Measurements from ENCODE around the gene BCL11B. TPM values are rescaled to one million over a fixed set of nuclear protein-coding genes. Genes with fewer than 3 reads are reported as not detected.

BCL11B gene
- total and polyA plus RNA-seq, 2 donors (not counting 1 experiment from before 2014, with no cell fraction given): under 0.01 TPM; not detected in 1

GRCh38 chr14:99203080-99203479 lies 68.9 kb downstream of the BCL11B start:
- Histone ChIP-seq H3K9me3 (ENCODE audit: control insufficient read depth, insufficient read depth, low read depth, low read length) (no peaks in the 10 kb centered on the region), H3K79me2 (ENCODE audit: control insufficient read depth, insufficient read depth, low read length) (no peaks in the 10 kb centered on the region), H3K27ac (ENCODE audit: insufficient read depth, low read length) (no peak overlapping the region), H3K9ac (ENCODE audit: insufficient read depth, low read length) (no peak overlapping the region), H3K4me1 (ENCODE audit: control insufficient read depth, extremely low read depth, insufficient read depth, low read length) (no peaks in the 10 kb centered on the region), H4K20me1 (ENCODE audit: control insufficient read depth, extremely low read depth, insufficient read depth, low read length) (no peaks in the 10 kb centered on the region), H3K36me3 (ENCODE audit: control insufficient read depth, insufficient read depth, low read length) (no peaks in the 10 kb centered on the region), H3K4me3 (replicated peaks in 1 of 4; ENCODE audit: control extremely low read depth in 1 of 4, insufficient read depth in 1 of 4, low read depth in 3 of 4, low read length in 4 of 4) (no peak overlapping the region), H2AFZ (ENCODE audit: low read length) (no peak overlapping the region), H3K27me3 (ENCODE audit: control insufficient read depth, insufficient read depth, low read length) (no peaks in the 10 kb centered on the region), H3K4me2 (ENCODE audit: extremely low read depth, insufficient read depth, low read length) (no peak overlapping the region)
- TF ChIP-seq CTCF (conservative IDR thresholded peaks at IDR 0.05 in 1 of 2, IDR thresholded peaks at IDR 0.05 in 1 of 2; ENCODE audit: low read depth in 1 of 2, low read length in 2 of 2) (no peak), EZH2 (IDR thresholded peaks at IDR 0.05; ENCODE audit: low read length, missing control alignments) (no peak)
- DNase-seq (ENCODE audit: low read depth in 2 of 2): no peak

GRCh38 chr14:99202516-99202915 lies 69.5 kb downstream of the BCL11B start:
- H3K79me2 ChIP-seq (ENCODE audit: control insufficient read depth, insufficient read depth, low read length): no peaks in the 10 kb centered on the region
- no peaks in the 10 kb centered on the region for H3K9me3 ChIP-seq (ENCODE audit: control insufficient read depth, insufficient read depth, low read depth, low read length)
- no peaks in the 10 kb centered on the region for H3K4me1 ChIP-seq (ENCODE audit: control insufficient read depth, extremely low read depth, insufficient read depth, low read length)
- H3K4me3 ChIP-seq (replicated peaks in 1 of 4; ENCODE audit: control extremely low read depth in 1 of 4, insufficient read depth in 1 of 4, low read depth in 3 of 4, low read length in 4 of 4): no peak overlapping the region
- no peak overlapping the region for H3K9ac ChIP-seq (ENCODE audit: insufficient read depth, low read length)
- no peaks in the 10 kb centered on the region for H3K36me3 ChIP-seq (ENCODE audit: control insufficient read depth, insufficient read depth, low read length)
- H4K20me1 ChIP-seq (ENCODE audit: control insufficient read depth, extremely low read depth, insufficient read depth, low read length): no peaks in the 10 kb centered on the region
- no peak overlapping the region for H2AFZ ChIP-seq (ENCODE audit: low read length)
- no peak for TF ChIP-seq CTCF (conservative IDR thresholded peaks at IDR 0.05 in 1 of 2, IDR thresholded peaks at IDR 0.05 in 1 of 2; ENCODE audit: low read depth in 1 of 2, low read length in 2 of 2)
- DNase-seq (ENCODE audit: low read depth in 2 of 2): no peak
- no peak overlapping the region for H3K27ac ChIP-seq (ENCODE audit: insufficient read depth, low read length)
- H3K27me3 ChIP-seq (ENCODE audit: control insufficient read depth, insufficient read depth, low read length): no peaks in the 10 kb centered on the region
- H3K4me2 ChIP-seq (ENCODE audit: extremely low read depth, insufficient read depth, low read length): no peak overlapping the region

GRCh38 chr14:99201351-99202073 lies 70.5 kb downstream of the BCL11B start:
- Histone ChIP-seq H3K9ac (ENCODE audit: insufficient read depth, low read length) (no peak overlapping the region), H3K27me3 (ENCODE audit: control insufficient read depth, insufficient read depth, low read length) (no peaks in the 10 kb centered on the region), H3K27ac (ENCODE audit: insufficient read depth, low read length) (no peak overlapping the region), H3K9me3 (ENCODE audit: control insufficient read depth, insufficient read depth, low read depth, low read length) (no peaks in the 10 kb centered on the region), H3K79me2 (ENCODE audit: control insufficient read depth, insufficient read depth, low read length) (no peaks in the 10 kb centered on the region), H3K4me3 (replicated peaks in 1 of 4; ENCODE audit: control extremely low read depth in 1 of 4, insufficient read depth in 1 of 4, low read depth in 3 of 4, low read length in 4 of 4) (no peak overlapping the region), H3K4me2 (ENCODE audit: extremely low read depth, insufficient read depth, low read length) (no peak overlapping the region), H3K4me1 (ENCODE audit: control insufficient read depth, extremely low read depth, insufficient read depth, low read length) (no peaks in the 10 kb centered on the region), H3K36me3 (ENCODE audit: control insufficient read depth, insufficient read depth, low read length) (no peaks in the 10 kb centered on the region), H4K20me1 (ENCODE audit: control insufficient read depth, extremely low read depth, insufficient read depth, low read length) (no peaks in the 10 kb centered on the region), H2AFZ (ENCODE audit: low read length) (no peak overlapping the region)
- TF ChIP-seq CTCF (conservative IDR thresholded peaks at IDR 0.05 in 1 of 2, IDR thresholded peaks at IDR 0.05 in 1 of 2; ENCODE audit: low read depth in 1 of 2, low read length in 2 of 2) (no peak), EZH2 (IDR thresholded peaks at IDR 0.05; ENCODE audit: low read length, missing control alignments) (no peak)
- DNase-seq (ENCODE audit: low read depth in 2 of 2): no peak
